Right lobe of liver (tissue), 4 donors: ENCODE results near the gene TTC23.

Experiments used
- POLR2A ChIP-seq: fragments of 450-650 bp; IDR thresholded peaks from one replicate; pipeline ENCODE4 v1.6.1; 2017; ENCODE audit warnings: antibody characterized with exemption, mild to moderate bottlenecking
- TF ChIP-seq, protein P1 (sequence below), 4 donors: fragments of 200-600 bp in 3 of 4; fragments of 450-650 bp in 1 of 4; IDR thresholded peaks; one replicate each; pipeline versions ENCODE4 v1.5.1 to v1.8.0; 2016 to 2022; ENCODE audit warnings: antibody characterized with exemption in 4 of 4, mild to moderate bottlenecking in 2 of 4
- donor health status: DM: no; HTN: no; CAD: no.
- donor health status: DM: no; HTN: no; CAD: no.
- donor health status: DM: no; HTN: yes; CAD: no.

DNA sequence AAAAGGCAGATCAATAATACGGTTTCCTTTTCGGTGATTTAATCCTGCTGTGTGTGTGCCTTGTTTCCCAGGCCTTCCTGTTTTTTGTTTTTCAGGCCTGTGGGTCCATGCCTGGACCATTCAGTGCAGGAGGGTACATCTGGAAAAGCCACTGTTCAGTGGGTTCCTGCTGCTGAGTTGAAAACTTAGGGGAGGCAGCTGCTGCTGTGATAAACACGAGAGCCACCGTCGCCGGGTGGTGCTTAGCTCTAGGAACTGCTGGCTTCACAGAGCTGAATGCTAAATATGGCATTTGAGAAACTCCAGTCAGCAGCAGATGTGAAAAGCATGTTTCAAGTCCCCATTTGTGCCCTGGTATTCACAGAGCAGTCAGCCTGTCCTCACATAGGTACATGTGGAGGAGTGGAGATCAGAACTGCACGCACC lies 100.5 kb downstream of the TTC23 start:
- TF ChIP-seq, protein P1, sequence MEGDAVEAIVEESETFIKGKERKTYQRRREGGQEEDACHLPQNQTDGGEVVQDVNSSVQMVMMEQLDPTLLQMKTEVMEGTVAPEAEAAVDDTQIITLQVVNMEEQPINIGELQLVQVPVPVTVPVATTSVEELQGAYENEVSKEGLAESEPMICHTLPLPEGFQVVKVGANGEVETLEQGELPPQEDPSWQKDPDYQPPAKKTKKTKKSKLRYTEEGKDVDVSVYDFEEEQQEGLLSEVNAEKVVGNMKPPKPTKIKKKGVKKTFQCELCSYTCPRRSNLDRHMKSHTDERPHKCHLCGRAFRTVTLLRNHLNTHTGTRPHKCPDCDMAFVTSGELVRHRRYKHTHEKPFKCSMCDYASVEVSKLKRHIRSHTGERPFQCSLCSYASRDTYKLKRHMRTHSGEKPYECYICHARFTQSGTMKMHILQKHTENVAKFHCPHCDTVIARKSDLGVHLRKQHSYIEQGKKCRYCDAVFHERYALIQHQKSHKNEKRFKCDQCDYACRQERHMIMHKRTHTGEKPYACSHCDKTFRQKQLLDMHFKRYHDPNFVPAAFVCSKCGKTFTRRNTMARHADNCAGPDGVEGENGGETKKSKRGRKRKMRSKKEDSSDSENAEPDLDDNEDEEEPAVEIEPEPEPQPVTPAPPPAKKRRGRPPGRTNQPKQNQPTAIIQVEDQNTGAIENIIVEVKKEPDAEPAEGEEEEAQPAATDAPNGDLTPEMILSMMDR (IDR thresholded peaks at IDR 0.05) = no peak
- TF ChIP-seq POLR2A = no peak
